Activated naive CD8-positive, alpha-beta T cell (primary cell): ENCODE measurements around the gene PRKAB1.

Experiments
- H3K27ac Mint-ChIP-seq: one replicate; pipeline ENCODE4 v1.8.0; 2021; ENCODE audit warnings: mixed read lengths
- H3K27me3 Mint-ChIP-seq: one replicate; pipeline ENCODE4 v1.8.0; 2021; ENCODE audit warnings: mixed read lengths
- H3K36me3 Mint-ChIP-seq: one replicate; pipeline ENCODE4 v1.8.0; 2021; ENCODE audit warnings: mixed read lengths
- H3K4me1 Mint-ChIP-seq: one replicate; pipeline ENCODE4 v1.8.0; 2021; ENCODE audit warnings: low read depth, mixed read lengths
- H3K4me3 Mint-ChIP-seq: one replicate; pipeline ENCODE4 v1.8.0; 2021; ENCODE audit warnings: mild to moderate bottlenecking, mixed read lengths
- H3K9me3 Mint-ChIP-seq: one replicate; pipeline ENCODE4 v1.8.0; 2021; ENCODE audit warnings: low read depth, mixed read lengths

PRKAB1 gene

DNA sequence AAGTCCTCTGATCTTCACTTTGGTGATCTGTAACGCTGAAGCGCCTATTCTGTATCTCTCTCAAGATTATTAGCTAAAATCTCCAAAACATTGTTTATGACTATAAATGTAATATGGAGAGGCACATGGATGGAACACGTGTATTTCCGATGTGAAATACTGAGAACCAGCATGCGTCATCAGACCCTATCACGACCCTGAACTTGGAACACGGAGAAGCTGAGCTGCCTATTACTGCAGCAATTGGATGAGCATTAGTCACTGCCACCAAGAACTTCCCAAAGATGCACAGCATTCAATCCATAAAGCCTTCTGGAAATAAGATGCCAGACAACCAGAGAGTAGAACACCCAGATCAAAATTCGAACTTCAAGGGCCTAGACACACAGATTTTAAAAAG is 61.9 kb downstream of the PRKAB1 start:
- Mint-ChIP-seq H3K27ac (no peak overlapping the region), H3K36me3 (peaks cover 3% of the 10 kb centered on the region), H3K27me3 (no peaks in the 10 kb centered on the region), H3K9me3 (no peaks in the 10 kb centered on the region), H3K4me1 (no peaks in the 10 kb centered on the region), H3K4me3 (no peak overlapping the region)

DNA sequence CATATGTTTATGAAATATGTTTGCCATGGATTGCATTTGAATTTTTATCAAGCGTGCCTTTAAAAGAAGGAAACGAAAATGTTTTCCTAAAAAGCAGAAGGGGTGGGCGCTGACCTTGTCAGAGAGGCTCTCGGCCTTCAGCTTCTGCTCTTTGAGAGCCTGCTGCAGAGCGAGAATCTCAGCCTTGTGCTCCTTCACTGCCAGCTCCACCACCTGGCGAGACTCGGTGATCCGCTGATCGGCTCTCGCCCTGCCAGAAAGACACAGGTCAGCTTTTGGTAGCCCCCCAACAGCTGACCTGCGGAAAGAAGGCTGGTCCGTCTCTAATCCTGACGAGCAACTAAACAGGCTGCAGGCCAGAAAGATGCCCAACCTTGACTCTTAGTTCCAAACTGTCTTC is 62.4 kb downstream of the PRKAB1 start:
- H3K9me3 Mint-ChIP-seq, result no peaks in the 10 kb centered on the region
- no peaks in the 10 kb centered on the region for H3K27me3 Mint-ChIP-seq
- H3K4me3 Mint-ChIP-seq, result no peak overlapping the region
- H3K27ac Mint-ChIP-seq, result no peak overlapping the region
- H3K36me3 Mint-ChIP-seq, result peaks cover 3% of the 10 kb centered on the region
- H3K4me1 Mint-ChIP-seq, result no peaks in the 10 kb centered on the region
